Ishikawa (cell line): Measurements from ENCODE around the gene NIPA2.

Experiments
- CEBPB ChIP-seq: IDR thresholded peaks from 2 replicates; pipeline ENCODE4 v1.6.1; 2012
- CREB1 ChIP-seq: IDR thresholded peaks from 2 replicates; pipeline ENCODE4 v1.6.1; 2012; ENCODE audit warnings: low read depth
- EGR1 ChIP-seq: IDR thresholded peaks from 2 replicates; pipeline ENCODE4 v1.6.1; 2012
- EP300 ChIP-seq: IDR thresholded peaks from 2 replicates; pipeline ENCODE4 v1.6.1; 2012; ENCODE audit warnings: borderline replicate concordance
- FOXM1 ChIP-seq: IDR thresholded peaks from 2 replicates; pipeline ENCODE4 v1.6.1; 2012; ENCODE audit warnings: low read depth, borderline replicate concordance
- MAX ChIP-seq: IDR thresholded peaks from 2 replicates; pipeline ENCODE4 v1.6.1; 2012
- NFIC ChIP-seq: IDR thresholded peaks from 2 replicates; pipeline ENCODE4 v1.6.1; 2012
- RAD21 ChIP-seq: IDR thresholded peaks from 2 replicates; pipeline ENCODE4 v1.6.1; 2012; ENCODE audit warnings: low read depth
- TAF1 ChIP-seq: IDR thresholded peaks from 2 replicates; pipeline ENCODE4 v1.6.1; 2012; ENCODE audit warnings: low read depth, mild to moderate bottlenecking
- TCF12 ChIP-seq: IDR thresholded peaks from 2 replicates; pipeline ENCODE4 v1.6.1; 2012; ENCODE audit warnings: low read depth
- TEAD4 ChIP-seq: IDR thresholded peaks from 2 replicates; pipeline ENCODE4 v1.6.1; 2012
- YY1 ChIP-seq: IDR thresholded peaks from 2 replicates; pipeline ENCODE4 v1.6.1; 2012; ENCODE audit warnings: low read depth
- ZBTB7A ChIP-seq: IDR thresholded peaks from 2 replicates; pipeline ENCODE4 v1.6.1; 2012; ENCODE audit warnings: low read depth
- TF ChIP-seq, protein P1 (sequence below): IDR thresholded peaks from 2 replicates; pipeline ENCODE4 v1.6.1; 2012; ENCODE audit warnings: low read depth, mild to moderate bottlenecking
- TF ChIP-seq, protein P2 (sequence below): IDR thresholded peaks from 2 replicates; pipeline ENCODE4 v1.6.1; 2012

The NIPA2 gene

GRCh38 chr15:22888120-22888859 lies 49.8 kb downstream of the NIPA2 start:
- TF ChIP-seq YY1 (no peak), RAD21 (no peak), NFIC (no peak), ZBTB7A (no peak), FOXM1 (no peak), EP300 (no peak)
- TF ChIP-seq, protein P1, sequence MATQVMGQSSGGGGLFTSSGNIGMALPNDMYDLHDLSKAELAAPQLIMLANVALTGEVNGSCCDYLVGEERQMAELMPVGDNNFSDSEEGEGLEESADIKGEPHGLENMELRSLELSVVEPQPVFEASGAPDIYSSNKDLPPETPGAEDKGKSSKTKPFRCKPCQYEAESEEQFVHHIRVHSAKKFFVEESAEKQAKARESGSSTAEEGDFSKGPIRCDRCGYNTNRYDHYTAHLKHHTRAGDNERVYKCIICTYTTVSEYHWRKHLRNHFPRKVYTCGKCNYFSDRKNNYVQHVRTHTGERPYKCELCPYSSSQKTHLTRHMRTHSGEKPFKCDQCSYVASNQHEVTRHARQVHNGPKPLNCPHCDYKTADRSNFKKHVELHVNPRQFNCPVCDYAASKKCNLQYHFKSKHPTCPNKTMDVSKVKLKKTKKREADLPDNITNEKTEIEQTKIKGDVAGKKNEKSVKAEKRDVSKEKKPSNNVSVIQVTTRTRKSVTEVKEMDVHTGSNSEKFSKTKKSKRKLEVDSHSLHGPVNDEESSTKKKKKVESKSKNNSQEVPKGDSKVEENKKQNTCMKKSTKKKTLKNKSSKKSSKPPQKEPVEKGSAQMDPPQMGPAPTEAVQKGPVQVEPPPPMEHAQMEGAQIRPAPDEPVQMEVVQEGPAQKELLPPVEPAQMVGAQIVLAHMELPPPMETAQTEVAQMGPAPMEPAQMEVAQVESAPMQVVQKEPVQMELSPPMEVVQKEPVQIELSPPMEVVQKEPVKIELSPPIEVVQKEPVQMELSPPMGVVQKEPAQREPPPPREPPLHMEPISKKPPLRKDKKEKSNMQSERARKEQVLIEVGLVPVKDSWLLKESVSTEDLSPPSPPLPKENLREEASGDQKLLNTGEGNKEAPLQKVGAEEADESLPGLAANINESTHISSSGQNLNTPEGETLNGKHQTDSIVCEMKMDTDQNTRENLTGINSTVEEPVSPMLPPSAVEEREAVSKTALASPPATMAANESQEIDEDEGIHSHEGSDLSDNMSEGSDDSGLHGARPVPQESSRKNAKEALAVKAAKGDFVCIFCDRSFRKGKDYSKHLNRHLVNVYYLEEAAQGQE = no peak

DNA sequence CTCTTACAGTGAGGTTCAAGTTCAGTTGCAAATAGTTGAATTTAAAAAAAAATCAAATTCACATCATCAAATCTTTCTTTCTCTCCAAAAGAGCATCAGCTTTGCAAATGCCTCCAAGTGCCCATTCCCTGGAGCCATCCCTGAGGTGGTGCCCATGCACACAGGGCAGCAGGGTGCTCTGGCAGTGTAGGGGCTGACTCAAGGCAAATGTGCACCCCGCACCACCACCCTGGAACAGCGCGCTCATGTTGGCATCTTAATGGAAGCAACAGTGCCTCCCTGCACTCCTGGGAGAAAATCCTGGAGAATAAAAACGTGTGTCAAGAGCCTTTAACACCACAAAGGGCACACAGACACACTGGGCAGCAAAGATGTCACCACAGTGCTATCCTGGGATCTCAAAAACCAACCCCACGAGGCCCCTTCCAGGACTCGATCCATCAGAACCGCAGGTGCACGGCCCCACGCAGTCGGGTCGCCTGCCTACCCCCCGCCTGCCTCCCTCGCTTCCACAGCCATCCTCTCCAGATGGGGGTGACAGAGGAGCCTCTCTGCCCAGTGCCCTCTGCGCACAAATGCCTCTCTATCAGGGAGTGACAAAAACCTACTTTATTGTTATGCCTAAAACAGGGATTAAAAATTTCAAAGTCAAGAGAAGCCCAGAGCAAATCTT lies 50.8 kb downstream of the NIPA2 start:
- TF ChIP-seq ZBTB7A (no peak), TCF12 (no peak), MAX (no peak), NFIC (no peak), RAD21 (no peak), TAF1 (no peak), CREB1 (no peak), TEAD4 (no peak), FOXM1 (no peak), EP300 (no peak), YY1 (no peak), CEBPB (no peak), EGR1 (no peak)
- TF ChIP-seq, protein P1 = no peak
- TF ChIP-seq, protein P2, sequence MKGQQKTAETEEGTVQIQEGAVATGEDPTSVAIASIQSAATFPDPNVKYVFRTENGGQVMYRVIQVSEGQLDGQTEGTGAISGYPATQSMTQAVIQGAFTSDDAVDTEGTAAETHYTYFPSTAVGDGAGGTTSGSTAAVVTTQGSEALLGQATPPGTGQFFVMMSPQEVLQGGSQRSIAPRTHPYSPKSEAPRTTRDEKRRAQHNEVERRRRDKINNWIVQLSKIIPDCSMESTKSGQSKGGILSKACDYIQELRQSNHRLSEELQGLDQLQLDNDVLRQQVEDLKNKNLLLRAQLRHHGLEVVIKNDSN = no peak

DNA sequence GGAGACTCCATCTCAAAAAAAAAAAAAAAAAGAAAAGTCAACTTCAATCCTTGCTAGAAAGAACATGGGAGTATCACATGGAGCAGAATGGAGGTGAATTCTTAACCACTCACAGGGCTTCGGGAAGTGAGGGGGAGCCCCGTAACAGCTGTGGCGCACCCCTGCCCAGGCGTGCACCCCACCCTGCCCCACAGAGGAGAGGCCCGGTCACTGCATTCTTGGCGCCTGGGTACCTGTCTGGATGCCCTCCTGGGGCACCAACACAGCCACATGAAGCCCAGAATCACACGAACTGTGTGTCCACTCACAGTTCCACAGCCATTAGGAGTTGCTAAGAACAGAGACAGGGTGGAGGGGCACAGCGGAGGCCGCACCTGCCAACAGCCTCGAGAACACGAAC lies 51.8 kb downstream of the NIPA2 start:
- TF ChIP-seq, protein P2 = no peak
- TF ChIP-seq CEBPB = no peak
- TF ChIP-seq YY1 = no peak
- TF ChIP-seq EGR1 = no peak
- TF ChIP-seq NFIC = no peak
- no peak for TF ChIP-seq RAD21
- no peak for TF ChIP-seq FOXM1
- TF ChIP-seq MAX = no peak
- TF ChIP-seq ZBTB7A = no peak
- no peak for TF ChIP-seq TAF1
- TF ChIP-seq, protein P1 = no peak
- TF ChIP-seq TCF12 = no peak
- no peak for TF ChIP-seq CREB1
- no peak for TF ChIP-seq EP300
- TF ChIP-seq TEAD4 = no peak

GRCh38 chr15:22891426-22892210 lies 53.2 kb downstream of the NIPA2 start:
- TF ChIP-seq, protein P1 = no peak
- no peak for TF ChIP-seq TCF12
- TF ChIP-seq, protein P2 = no peak
- no peak for TF ChIP-seq TEAD4
- no peak for TF ChIP-seq EP300
- TF ChIP-seq RAD21 = no peak
- TF ChIP-seq TAF1 = no peak
- TF ChIP-seq ZBTB7A = no peak
- no peak for TF ChIP-seq MAX
